Activated CD4-positive, alpha-beta T cell treated with anti-CD3 and anti-CD28 coated beads for 36 hours (primary cell): Measurements from ENCODE around the gene TAAR5. TPM values are rescaled to one million over a fixed set of nuclear protein-coding genes. Genes with fewer than 3 reads are reported as not detected.
"Not testable (repeated sequence)": the region's sequence is repeated elsewhere in the genome, so short reads cannot be mapped to it uniquely, and the experiment has no call there.

ENCODE experiments used
- ATAC-seq: fragments of 200-7000 bp; cut with Tn5 transposase; one replicate; pipeline ENCODE4 v1.10.0; 2021; ENCODE audit warnings: mild to moderate bottlenecking, moderate library complexity
- CTCF ChIA-PET: fragments of 350-600 bp; sonication (Branson Sonifier 250); formaldehyde crosslinking; loops from one replicate; lab custom pipeline; 2021; ENCODE audit warnings: antibody characterized with exemption; lab: Charles Lee
- POLR2A ChIA-PET: fragments of 350-600 bp; sonication (Branson Sonifier 250); formaldehyde crosslinking; loops from one replicate; lab custom pipeline; 2021; ENCODE audit warnings: antibody characterized with exemption, inconsistent platforms; lab: Charles Lee
- DNase-seq: peaks from one replicate; pipeline ENCODE4 v3.0.0-alpha.2; 2020
- H3K27ac Mint-ChIP-seq: one replicate; pipeline ENCODE4 v1.8.0; 2021; ENCODE audit warnings: mixed read lengths
- H3K27me3 Mint-ChIP-seq: one replicate; pipeline ENCODE4 v1.8.0; 2021; ENCODE audit warnings: mixed read lengths
- H3K36me3 Mint-ChIP-seq: one replicate; pipeline ENCODE4 v1.8.0; 2021; ENCODE audit warnings: low read depth, mixed read lengths
- H3K4me1 Mint-ChIP-seq: one replicate; pipeline ENCODE4 v1.8.0; 2021; ENCODE audit warnings: mixed read lengths
- H3K4me3 Mint-ChIP-seq: one replicate; pipeline ENCODE4 v1.8.0; 2021; ENCODE audit warnings: mild to moderate bottlenecking, moderate library complexity, mixed read lengths
- H3K9me3 Mint-ChIP-seq: one replicate; pipeline ENCODE4 v1.8.0; 2021; ENCODE audit warnings: low read depth, mixed read lengths
- intact Hi-C, 2 experiments: fragments of 100-400 bp; cut with DNase I in 1 of 2; cut with micrococcal nuclease in 1 of 2; formaldehyde crosslinking; loops; one replicate each; pipeline versions ENCODE4 v1.14.2 to v1.15.1; 2022 to 2024; cut with DNase I, micrococcal nuclease
- total RNA-seq, 2 experiments: library from RNA; stranded (reverse); gene quantifications; one replicate each; pipeline ENCODE4 v1.2.3, GENCODE V29; 2021

The TAAR5 gene
- not detected for total RNA-seq

GRCh38 chr6:132589454-132589853, at the start of gene TAAR5:
TSS of gene TAAR5 (minus strand) at chr6:132589741. CDS start at chr6:132589686, 55 bp downstream.
- CTCF ChIA-PET, result interaction anchor here (1.3 kb wide), 1 partner anchor 11 kb away, joined by 5 read pairs; no protein-coding TSS in a partner anchor

GRCh38 chr6:132637135-132637534, 47.6 kb upstream of the TAAR5 start:
- intact Hi-C loops, H3K27ac Mint-ChIP-seq, H3K4me1 Mint-ChIP-seq, ATAC-seq, DNase-seq, POLR2A ChIA-PET, H3K4me3 Mint-ChIP-seq, H3K9me3 Mint-ChIP-seq, CTCF ChIA-PET, H3K36me3 Mint-ChIP-seq: not testable (repeated sequence)
- H3K27me3 Mint-ChIP-seq, result peaks cover 34% of the 10 kb centered on the region

More at GRCh38 chr6:132589454-132589853, at the start of gene TAAR5:
- POLR2A ChIA-PET, result interaction anchor here (0.6 kb wide), 1 partner anchor 244 kb away, joined by 10 read pairs; no protein-coding TSS in a partner anchor
- ATAC-seq (no peak), DNase-seq (no peak)
- intact Hi-C loops, result no loop called here
- Mint-ChIP-seq H3K4me1 (no peaks in the 10 kb centered on the region), H3K9me3 (no peaks in the 10 kb centered on the region), H3K4me3 (no peak within 1 kb of the TSS), H3K27ac (no peak within 1 kb of the TSS), H3K36me3 (no peaks in the 10 kb centered on the region), H3K27me3 (peaks cover 19% of the 10 kb centered on the region)

GRCh38 chr6:132635906-132636305, 46.4 kb upstream of the TAAR5 start:
- POLR2A ChIA-PET, intact Hi-C loops: not testable (repeated sequence)

GRCh38 chr6:132635288-132635687, 45.7 kb upstream of the TAAR5 start:
- POLR2A ChIA-PET, H3K36me3 Mint-ChIP-seq, ATAC-seq, DNase-seq, intact Hi-C loops, H3K27ac Mint-ChIP-seq, H3K9me3 Mint-ChIP-seq, H3K4me3 Mint-ChIP-seq, H3K4me1 Mint-ChIP-seq: not testable (repeated sequence)
- peaks cover 34% of the 10 kb centered on the region for H3K27me3 Mint-ChIP-seq
- CTCF ChIA-PET, result interaction anchor here (0.6 kb wide), 1 partner anchor 140 kb away, joined by 4 read pairs; no protein-coding TSS in a partner anchor

More at GRCh38 chr6:132635906-132636305, 46.4 kb upstream of the TAAR5 start:
- H3K4me3 Mint-ChIP-seq, ATAC-seq, H3K4me1 Mint-ChIP-seq, DNase-seq, H3K27ac Mint-ChIP-seq, CTCF ChIA-PET, H3K9me3 Mint-ChIP-seq, H3K36me3 Mint-ChIP-seq: not testable (repeated sequence)
- H3K27me3 Mint-ChIP-seq, result peaks cover 32% of the 10 kb centered on the region

GRCh38 chr6:132634796-132635195, 45.3 kb upstream of the TAAR5 start:
- POLR2A ChIA-PET, result no interaction called here
- peaks cover 34% of the 10 kb centered on the region for H3K27me3 Mint-ChIP-seq
- H3K9me3 Mint-ChIP-seq, result no peaks in the 10 kb centered on the region
- H3K4me1 Mint-ChIP-seq, result no peaks in the 10 kb centered on the region
- H3K36me3 Mint-ChIP-seq, result no peaks in the 10 kb centered on the region
- no peak overlapping the region for H3K27ac Mint-ChIP-seq
- CTCF ChIA-PET, result interaction anchor here (0.6 kb wide), 1 partner anchor 141 kb away, joined by 4 read pairs; no protein-coding TSS in a partner anchor
- DNase-seq, result no peak
- no peak overlapping the region for H3K4me3 Mint-ChIP-seq
- ATAC-seq, result no peak
- intact Hi-C loops, result no loop called here

- intact Hi-C loops, result no loop called here
Measured at GRCh38 chr6:132633362-132633761, 43.8 kb upstream of the TAAR5 start.

GRCh38 chr6:132624175-132624574, 34.6 kb upstream of the TAAR5 start, which contains the start of gene TAAR2:
TSS of gene TAAR2 (minus strand) at chr6:132624275. CDS start at chr6:132624275, 0 bp downstream.
- H3K27ac Mint-ChIP-seq, result no peak within 1 kb of the TSS
- no peaks in the 10 kb centered on the region for H3K36me3 Mint-ChIP-seq
- H3K4me3 Mint-ChIP-seq, result no peak within 1 kb of the TSS
- intact Hi-C loops, result no loop called here
- H3K4me1 Mint-ChIP-seq, result no peaks in the 10 kb centered on the region
- ATAC-seq, result no peak
- CTCF ChIA-PET, result no interaction called here
- POLR2A ChIA-PET, result no interaction called here
- no peak for DNase-seq
- peaks cover 13% of the 10 kb centered on the region for H3K27me3 Mint-ChIP-seq
- no peaks in the 10 kb centered on the region for H3K9me3 Mint-ChIP-seq

More at GRCh38 chr6:132633362-132633761, 43.8 kb upstream of the TAAR5 start:
- H3K9me3 Mint-ChIP-seq, result no peaks in the 10 kb centered on the region
- H3K4me3 Mint-ChIP-seq, result no peak overlapping the region
- ChIA-PET CTCF (interaction anchor here (1.2 kb wide), 1 partner anchor 12 kb away, joined by 3 read pairs; no protein-coding TSS in a partner anchor), POLR2A (no interaction called here)
- H3K27ac Mint-ChIP-seq, result no peak overlapping the region
- no peaks in the 10 kb centered on the region for H3K4me1 Mint-ChIP-seq
- ATAC-seq (no peak), DNase-seq (no peak)
- H3K36me3 Mint-ChIP-seq, result no peaks in the 10 kb centered on the region
- H3K27me3 Mint-ChIP-seq, result peaks cover 39% of the 10 kb centered on the region

GRCh38 chr6:132623106-132623845, 33.7 kb upstream of the TAAR5 start:
- ATAC-seq (no peak), DNase-seq (no peak)
- CTCF ChIA-PET, result no interaction called here
- Mint-ChIP-seq H3K9me3 (no peaks in the 10 kb centered on the region), H3K4me1 (no peaks in the 10 kb centered on the region), H3K36me3 (no peaks in the 10 kb centered on the region), H3K27me3 (peaks cover 14% of the 10 kb centered on the region), H3K27ac (no peak overlapping the region), H3K4me3 (no peak overlapping the region)
- POLR2A ChIA-PET, result no interaction called here
- intact Hi-C loops, result no loop called here

GRCh38 chr6:132616677-132617076, 27.1 kb upstream of the TAAR5 start:
- H3K4me1 Mint-ChIP-seq, result no peaks in the 10 kb centered on the region
- POLR2A ChIA-PET, result no interaction called here
- CTCF ChIA-PET, result no interaction called here
- peaks cover 12% of the 10 kb centered on the region for H3K27me3 Mint-ChIP-seq
- H3K27ac Mint-ChIP-seq, result no peak overlapping the region
- ATAC-seq, result no peak
- intact Hi-C loops, result no loop called here
- H3K9me3 Mint-ChIP-seq, result no peaks in the 10 kb centered on the region
- DNase-seq, result no peak
- H3K4me3 Mint-ChIP-seq, result no peak overlapping the region
- H3K36me3 Mint-ChIP-seq, result no peaks in the 10 kb centered on the region

- H3K36me3 Mint-ChIP-seq, result no peaks in the 10 kb centered on the region
- intact Hi-C loops, result no loop called here
- H3K4me3 Mint-ChIP-seq, result no peak overlapping the region
- no peaks in the 10 kb centered on the region for H3K9me3 Mint-ChIP-seq
- no peaks in the 10 kb centered on the region for H3K4me1 Mint-ChIP-seq
- ATAC-seq (no peak), DNase-seq (no peak)
- CTCF ChIA-PET, result no interaction called here
- no peak overlapping the region for H3K27ac Mint-ChIP-seq
- POLR2A ChIA-PET, result no interaction called here
- peaks cover 12% of the 10 kb centered on the region for H3K27me3 Mint-ChIP-seq
Measured at GRCh38 chr6:132614554-132614953, 25.0 kb upstream of the TAAR5 start.

GRCh38 chr6:132612449-132613108, 23.0 kb upstream of the TAAR5 start:
- Mint-ChIP-seq H3K27ac (no peak overlapping the region), H3K9me3 (no peaks in the 10 kb centered on the region), H3K4me3 (no peak overlapping the region), H3K27me3 (peaks cover 6% of the 10 kb centered on the region), H3K36me3 (no peaks in the 10 kb centered on the region), H3K4me1 (no peaks in the 10 kb centered on the region)
- CTCF ChIA-PET, result no interaction called here
- POLR2A ChIA-PET, result no interaction called here
- intact Hi-C loops, result no loop called here
- ATAC-seq, result no peak
- no peak for DNase-seq
